Mucosa of stomach (tissue), 1 donor: ENCODE measurements around the gene ADAM10.
"Not testable (repeated sequence)": the region's sequence is repeated elsewhere in the genome, so short reads cannot be mapped to it uniquely, and the experiment has no call there.

Source experiments
- H3K27me3 ChIP-seq: one replicate; pipeline ENCODE4 v1.7.0; 2013; ENCODE audit warnings: mild to moderate bottlenecking, low read length; ENCODE audit not compliant: control insufficient read depth, insufficient read depth
- H3K36me3 ChIP-seq: one replicate; pipeline ENCODE4 v1.7.0; 2013; ENCODE audit warnings: low read length; ENCODE audit not compliant: control insufficient read depth, insufficient read depth
- H3K4me1 ChIP-seq: one replicate; pipeline ENCODE4 v1.7.0; 2013; ENCODE audit warnings: mild to moderate bottlenecking, low read length; ENCODE audit not compliant: control insufficient read depth, insufficient read depth
- H3K4me3 ChIP-seq: one replicate; pipeline ENCODE4 v1.7.0; 2013; ENCODE audit warnings: low read length
- H3K9ac ChIP-seq: one replicate; pipeline ENCODE4 v1.7.0; 2013; ENCODE audit warnings: mild to moderate bottlenecking, low read length, moderate library complexity
- H3K9me3 ChIP-seq: one replicate; pipeline ENCODE4 v1.7.0; 2013; ENCODE audit warnings: mild to moderate bottlenecking, low read length, moderate library complexity; ENCODE audit not compliant: control insufficient read depth
- donor health status: Pancreatic carcinoma.

ADAM10 gene

DNA sequence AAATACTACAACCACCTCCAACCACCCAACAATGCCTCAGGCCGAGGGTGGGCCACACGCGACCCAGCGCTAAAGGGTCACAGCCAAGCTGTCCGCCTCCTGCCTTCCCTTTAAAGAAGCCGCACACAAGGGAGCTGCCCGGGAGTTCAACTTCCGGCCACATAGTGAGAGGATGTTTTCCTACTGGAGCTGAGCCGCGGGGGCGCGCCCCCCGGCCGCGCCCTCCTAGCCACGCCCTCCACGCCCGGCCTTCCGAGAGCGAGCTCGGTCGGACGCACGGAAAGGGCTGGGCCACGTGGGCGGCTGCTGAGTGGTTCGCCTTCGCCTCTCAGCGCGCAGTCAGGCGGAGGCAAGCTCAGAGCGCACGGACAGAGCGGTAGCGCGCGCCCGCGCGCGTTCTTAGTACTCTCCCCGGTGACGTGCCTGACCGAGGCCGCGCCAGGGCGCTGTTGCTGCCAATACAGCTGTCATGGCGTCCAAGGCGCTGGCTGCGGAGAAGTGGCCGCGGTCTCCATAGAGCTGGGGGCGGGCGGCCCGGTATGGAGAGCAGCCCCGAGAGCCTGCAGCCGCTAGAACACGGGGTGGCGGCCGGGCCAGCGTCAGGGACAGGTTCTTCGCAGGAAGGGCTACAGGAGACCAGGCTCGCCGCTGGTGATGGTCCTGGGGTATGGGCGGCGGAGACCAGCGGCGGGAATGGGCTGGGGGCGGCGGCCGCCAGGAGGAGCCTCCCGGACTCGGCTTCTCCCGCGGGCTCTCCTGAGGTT is 21.5 kb upstream of the ADAM10 start, which contains the start of gene MINDY2:
TSS of gene MINDY2 (plus strand) at position 446 of the 764 bp plus-strand sequence. CDS start at position 540, 94 bp downstream.
- Histone ChIP-seq H3K36me3 (no peaks in the 10 kb centered on the region), H3K9ac (peak within 1 kb of the TSS; percentile 79), H3K27me3 (no peaks in the 10 kb centered on the region), H3K4me1 (peaks cover 8% of the 10 kb centered on the region), H3K9me3 (no peaks in the 10 kb centered on the region), H3K4me3 (peak within 1 kb of the TSS; percentile 92)

DNA sequence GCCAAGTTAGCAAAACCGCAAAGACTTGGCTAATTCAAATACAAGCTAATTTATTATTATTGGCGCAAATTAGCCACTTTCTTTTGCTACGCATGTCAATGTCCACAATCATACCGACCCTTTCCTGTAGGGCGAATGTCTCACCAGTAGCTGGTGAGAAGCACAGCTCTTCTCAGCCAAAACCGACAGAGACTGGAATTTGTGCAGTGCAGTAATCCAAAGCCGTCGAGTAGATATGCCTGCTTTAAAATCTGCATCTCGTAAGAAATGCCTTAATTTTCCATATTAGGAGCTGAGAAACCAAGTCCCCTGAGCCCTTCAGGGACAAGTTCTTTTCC is 21.0 kb upstream of the ADAM10 start:
- H3K9ac ChIP-seq: peak overlapping the region; percentile 63
- H3K4me3 ChIP-seq: peak overlapping the region; percentile 21
- H3K36me3 ChIP-seq: no peaks in the 10 kb centered on the region
- no peaks in the 10 kb centered on the region for H3K27me3 ChIP-seq
- no peaks in the 10 kb centered on the region for H3K9me3 ChIP-seq
- H3K4me1 ChIP-seq: peaks cover 8% of the 10 kb centered on the region

DNA sequence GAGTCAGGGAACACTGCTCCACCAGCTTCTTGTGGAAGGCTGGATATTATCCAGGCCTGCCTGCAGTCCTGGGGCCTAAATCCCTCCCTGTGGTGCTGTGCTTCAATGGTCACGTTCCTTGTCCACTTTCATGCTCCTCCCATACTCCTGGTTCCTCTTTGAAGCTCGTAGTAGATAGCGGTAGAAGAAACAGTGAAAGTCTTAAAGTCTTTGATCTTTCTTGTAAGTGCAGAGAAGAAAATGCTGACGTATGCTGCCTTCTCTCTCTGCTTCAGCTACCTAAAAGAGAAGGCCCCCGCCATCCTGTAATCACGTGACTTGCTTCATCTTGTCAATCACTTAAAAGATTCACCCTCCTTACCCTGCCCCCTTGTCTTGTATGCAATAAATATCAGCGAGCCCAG is 19.1 kb upstream of the ADAM10 start:
- not testable (repeated sequence) for H3K9me3 ChIP-seq, H3K4me1 ChIP-seq, H3K4me3 ChIP-seq, H3K36me3 ChIP-seq, H3K27me3 ChIP-seq, H3K9ac ChIP-seq

- no peak overlapping the region for H3K9ac ChIP-seq
- no peaks in the 10 kb centered on the region for H3K4me1 ChIP-seq
- no peaks in the 10 kb centered on the region for H3K27me3 ChIP-seq
- no peaks in the 10 kb centered on the region for H3K36me3 ChIP-seq
- no peaks in the 10 kb centered on the region for H3K9me3 ChIP-seq
- no peak overlapping the region for H3K4me3 ChIP-seq
These were observed 16.8 kb upstream of the ADAM10 start for GRCh38 chr15:58766290-58766689.

DNA sequence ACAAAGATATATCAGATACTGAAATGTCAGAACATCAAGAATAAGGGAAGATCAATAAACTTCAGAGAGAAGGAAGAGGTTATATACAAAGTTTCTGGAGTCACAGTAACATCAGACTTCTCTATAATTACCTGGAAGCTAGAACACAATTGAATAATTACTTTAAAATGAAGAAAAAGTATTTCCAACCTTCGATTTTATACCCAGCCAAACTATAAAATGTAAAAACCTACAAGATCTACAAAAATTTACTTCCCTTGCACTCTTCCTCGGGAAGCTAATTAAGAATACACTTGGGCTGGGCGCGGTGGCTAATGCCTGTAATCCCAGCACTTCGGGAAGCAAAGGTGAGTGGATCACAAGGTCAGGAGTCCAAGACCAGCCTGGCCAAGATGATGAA is 15.0 kb upstream of the ADAM10 start:
- Histone ChIP-seq H3K9me3 (no peaks in the 10 kb centered on the region), H3K4me3 (no peak overlapping the region), H3K4me1 (no peaks in the 10 kb centered on the region), H3K27me3 (no peaks in the 10 kb centered on the region), H3K9ac (no peak overlapping the region), H3K36me3 (no peaks in the 10 kb centered on the region)

GRCh38 chr15:58762731-58763130 is 13.2 kb upstream of the ADAM10 start:
- Histone ChIP-seq H3K4me3 (no peak overlapping the region), H3K27me3 (no peaks in the 10 kb centered on the region), H3K36me3 (no peaks in the 10 kb centered on the region)

DNA sequence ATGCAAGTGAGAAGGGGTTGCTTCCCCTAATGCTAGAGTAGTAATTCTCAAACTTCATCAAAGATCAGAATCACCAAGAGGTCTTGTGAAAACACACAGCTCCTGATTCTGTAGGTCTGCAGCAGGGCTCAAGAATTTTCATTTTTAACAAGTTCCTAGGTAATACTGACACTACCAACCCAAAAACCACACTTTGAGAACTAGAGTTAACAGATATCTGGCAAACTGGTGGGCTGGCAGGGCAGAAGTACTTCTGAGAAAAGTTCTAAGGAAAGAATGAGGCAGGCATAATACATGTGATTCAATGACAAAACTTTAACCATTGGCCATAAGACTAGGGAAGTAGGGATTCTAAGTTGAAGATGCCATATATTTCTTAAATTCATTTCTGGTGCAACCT is 12.8 kb upstream of the ADAM10 start:
- H3K9me3 ChIP-seq: no peaks in the 10 kb centered on the region
- no peak overlapping the region for H3K9ac ChIP-seq
- no peaks in the 10 kb centered on the region for H3K4me1 ChIP-seq
- H3K36me3 ChIP-seq: no peaks in the 10 kb centered on the region
- H3K4me3 ChIP-seq: no peak overlapping the region
- H3K27me3 ChIP-seq: no peaks in the 10 kb centered on the region

More at GRCh38 chr15:58762731-58763130, 13.2 kb upstream of the ADAM10 start:
- no peaks in the 10 kb centered on the region for H3K4me1 ChIP-seq
- no peak overlapping the region for H3K9ac ChIP-seq
- no peaks in the 10 kb centered on the region for H3K9me3 ChIP-seq

- no peak overlapping the region for H3K4me3 ChIP-seq
- H3K36me3 ChIP-seq: no peaks in the 10 kb centered on the region
- H3K27me3 ChIP-seq: no peaks in the 10 kb centered on the region
- no peaks in the 10 kb centered on the region for H3K4me1 ChIP-seq
- H3K9ac ChIP-seq: no peak overlapping the region
- H3K9me3 ChIP-seq: no peaks in the 10 kb centered on the region
These were observed 11.5 kb upstream of the ADAM10 start for GRCh38 chr15:58761010-58761388.

DNA sequence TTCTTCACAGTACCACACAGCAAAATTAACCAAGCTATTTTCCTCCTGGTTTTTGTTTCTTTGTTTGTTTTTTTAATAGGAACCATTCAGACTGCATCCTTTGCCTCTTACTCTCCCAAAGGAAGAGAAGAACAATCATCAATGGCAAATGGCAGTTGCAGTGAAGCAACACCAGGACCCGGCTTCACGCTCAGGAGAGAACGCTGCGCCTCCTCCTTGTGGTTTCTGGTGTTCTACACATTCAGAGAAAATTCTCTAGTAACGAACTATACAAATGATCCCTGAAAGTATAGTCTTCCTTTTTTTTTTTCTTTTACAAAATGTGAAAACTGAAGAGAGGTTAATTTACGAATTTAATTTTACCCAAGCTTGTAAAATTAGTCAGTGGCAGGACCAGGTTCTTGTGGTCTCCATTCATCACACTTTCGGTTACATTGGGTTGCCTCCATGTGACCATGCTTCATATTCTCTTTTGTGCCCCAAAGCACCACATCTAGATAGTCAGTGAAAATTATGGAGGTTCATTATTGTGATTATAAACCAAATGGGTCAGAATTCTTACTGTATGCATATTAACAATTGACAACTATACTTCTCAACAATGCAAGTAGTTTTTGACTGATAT is 11.0 kb upstream of the ADAM10 start:
- Histone ChIP-seq H3K4me1 (no peaks in the 10 kb centered on the region), H3K27me3 (no peaks in the 10 kb centered on the region), H3K36me3 (no peaks in the 10 kb centered on the region), H3K9me3 (no peaks in the 10 kb centered on the region), H3K4me3 (no peak overlapping the region), H3K9ac (no peak overlapping the region)

DNA sequence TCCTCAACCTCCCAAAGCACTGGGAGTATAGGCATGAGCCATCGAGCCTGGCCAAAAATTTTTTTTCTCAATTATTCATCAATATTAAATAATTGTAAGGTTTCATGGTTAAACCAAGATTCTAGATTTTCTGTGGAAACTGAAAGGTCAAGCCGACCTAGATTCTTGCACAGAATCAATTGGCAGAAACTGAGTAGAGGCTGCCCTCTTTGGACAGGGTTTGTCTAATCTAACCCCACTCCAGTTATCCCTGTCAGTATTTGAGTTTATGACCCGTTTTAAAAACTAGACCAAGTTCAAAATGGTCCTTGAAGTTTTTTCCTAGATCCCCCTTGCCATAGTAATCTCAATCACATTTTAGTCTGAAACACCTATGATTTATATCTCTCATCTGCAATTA is 8.6 kb upstream of the ADAM10 start:
- Histone ChIP-seq H3K27me3 (no peaks in the 10 kb centered on the region), H3K36me3 (no peaks in the 10 kb centered on the region), H3K9me3 (no peaks in the 10 kb centered on the region), H3K9ac (no peak overlapping the region), H3K4me3 (no peak overlapping the region), H3K4me1 (no peaks in the 10 kb centered on the region)

DNA sequence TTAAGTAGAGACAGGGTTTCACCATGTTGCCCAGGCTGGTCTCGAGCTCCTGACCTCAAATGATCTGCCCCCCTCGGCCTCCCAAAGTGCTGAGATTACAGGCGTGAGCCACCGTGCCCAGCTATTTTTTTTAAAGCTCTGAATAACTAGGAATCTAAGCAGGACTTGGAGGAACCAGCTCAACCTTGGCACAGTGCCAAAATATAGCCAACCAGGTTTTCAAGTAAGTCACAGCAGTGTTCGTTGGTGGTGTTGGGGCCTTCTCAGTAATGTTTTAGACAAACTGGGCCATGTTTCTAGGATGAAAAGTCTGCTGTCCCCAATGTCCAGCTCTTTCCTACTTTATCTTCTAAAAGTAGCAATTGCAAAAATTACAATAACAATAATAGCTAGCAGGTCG is 6.4 kb upstream of the ADAM10 start:
- Histone ChIP-seq H3K36me3 (no peaks in the 10 kb centered on the region), H3K27me3 (no peaks in the 10 kb centered on the region), H3K4me3 (no peak overlapping the region), H3K9me3 (no peaks in the 10 kb centered on the region), H3K9ac (no peak overlapping the region), H3K4me1 (no peaks in the 10 kb centered on the region)

DNA sequence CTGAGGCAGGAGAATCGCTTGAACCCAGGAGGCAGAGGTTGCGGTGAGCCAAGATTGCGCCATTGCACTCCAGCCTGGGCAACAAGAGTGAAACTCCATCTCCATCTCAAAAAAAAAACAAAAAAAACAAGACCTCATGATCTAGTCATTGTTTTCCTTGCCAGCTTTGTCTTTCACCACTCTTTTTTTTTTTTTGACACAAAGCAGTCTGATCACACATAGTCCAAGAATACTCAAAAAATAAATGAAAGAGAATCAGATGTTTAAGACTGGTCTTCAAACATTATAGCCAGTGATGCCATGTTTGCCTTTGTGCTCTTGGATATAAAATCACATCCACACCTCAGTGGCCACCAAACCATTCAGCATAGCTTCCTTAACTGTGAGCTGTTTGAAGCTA is 5.8 kb upstream of the ADAM10 start:
- H3K27me3 ChIP-seq: no peaks in the 10 kb centered on the region
- H3K4me3 ChIP-seq: no peak overlapping the region
- H3K9me3 ChIP-seq: no peaks in the 10 kb centered on the region
- H3K4me1 ChIP-seq: no peaks in the 10 kb centered on the region
- H3K36me3 ChIP-seq: no peaks in the 10 kb centered on the region
- H3K9ac ChIP-seq: no peak overlapping the region
